ENCODE results near the gene LTBP3. TPM values are rescaled to one million over a fixed set of nuclear protein-coding genes. Genes with fewer than 3 reads are reported as not detected.

The LTBP3 gene
- total and polyA plus RNA-seq, 2 donors (not counting 3 experiments of a cell fraction or from before 2014, with no cell fraction given): 120 to 209 TPM

DNA sequence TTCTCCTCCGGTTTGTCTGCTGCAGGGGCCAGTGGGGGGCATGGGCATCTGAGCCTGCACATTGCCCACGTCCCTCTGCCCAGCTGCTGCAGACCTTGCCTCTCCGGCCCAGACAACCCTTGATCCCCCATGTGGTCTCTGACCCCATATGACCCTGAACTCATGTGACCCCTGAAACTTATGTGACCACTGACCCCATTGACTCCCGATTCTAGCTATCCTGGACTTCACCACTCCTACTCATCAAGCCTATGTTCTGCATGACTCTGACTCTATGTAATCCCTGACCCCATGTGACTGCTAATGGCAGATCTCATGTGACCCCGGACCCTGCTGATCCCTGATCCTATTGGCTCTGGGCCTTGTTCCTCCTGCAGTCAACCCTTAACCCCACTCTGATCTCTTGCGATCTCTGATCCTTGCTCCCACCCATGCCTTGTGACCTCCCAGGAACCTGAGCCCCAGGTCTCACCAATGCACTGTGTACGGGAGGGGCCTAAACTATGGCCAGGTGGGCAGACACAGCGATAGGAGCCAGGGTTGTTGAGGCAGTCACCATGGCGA lies 5.7 kb downstream of the LTBP3 start:
- ChIA-PET POLR2A (no interaction called here), CTCF (interaction anchor here (1.0 to 2.4 kb wide), 6 partner anchors 8 to 39 kb away, joined by 3 to 18 read pairs (median 8); partner anchors contain the start of genes FAM89B and SCYL1)
- dilution Hi-C loops (cut with MboI; ENCODE audit: extremely low pct_ligation_motif_present, low sequenced_read_pairs): no loop called here
- intact Hi-C loops (cut with micrococcal nuclease): no loop called here
- FAIRE-seq: no peak
- no peak overlapping the region for H3K4me2 ChIP-seq (ENCODE audit: insufficient read depth, low read length)
- H3K9me1 ChIP-seq (replicated peaks; ENCODE audit: control insufficient read depth, extremely low read depth, insufficient read depth, low read length): no peaks in the 10 kb centered on the region
- H2AFZ ChIP-seq (ENCODE audit: low read depth, low read length): no peak overlapping the region
- no peaks in the 10 kb centered on the region for H3K9me3 ChIP-seq (replicated peaks; ENCODE audit: control insufficient read depth, insufficient read depth, low read length)
- peaks cover 0 to 33% of the 10 kb centered on the region in 2 experiments for H3K36me3 ChIP-seq (ENCODE audit: control insufficient read depth in 2 of 2, extremely low read depth in 1 of 2, insufficient read depth in 2 of 2, low read length in 2 of 2)
- H3K79me2 ChIP-seq (ENCODE audit: control insufficient read depth, insufficient read depth, low read length): peaks cover 21% of the 10 kb centered on the region
- no peaks in the 10 kb centered on the region for H3K27me3 ChIP-seq (ENCODE audit: control insufficient read depth in 2 of 2, insufficient read depth in 2 of 2, low read length in 2 of 2)
- no TSS peak for BruUV-seq (replicated peaks)
- TF ChIP-seq MAX (IDR thresholded peaks at IDR 0.05; ENCODE audit: insufficient read depth, insufficient read length) (no peak), CTCF (IDR thresholded peaks at IDR 0.05; ENCODE audit: extremely low read depth in 1 of 2, insufficient read depth in 1 of 2, low read depth in 1 of 2, low read length in 2 of 2) (no peak), MYC (IDR thresholded peaks at IDR 0.05; ENCODE audit: low read depth, low read length) (no peak), EZH2 (IDR thresholded peaks at IDR 0.05; ENCODE audit: borderline replicate concordance, low read depth, low read length, severe bottlenecking) (no peak), POLR2AphosphoS5 (IDR thresholded peaks at IDR 0.05; ENCODE audit: insufficient read depth, low read depth, low read length) (no peak), JUN (IDR thresholded peaks at IDR 0.05; ENCODE audit: borderline replicate concordance, insufficient read depth, insufficient read length, low read depth) (no peak), POLR2A (IDR thresholded peaks at IDR 0.05; ENCODE audit: low read depth, low read length) (no peak), FOS (IDR thresholded peaks at IDR 0.05; ENCODE audit: borderline replicate concordance, insufficient read depth, low read length) (no peak), GATA2 (IDR thresholded peaks at IDR 0.05; ENCODE audit: insufficient read depth, insufficient read length, low read depth, low read length) (no peak)
- H3K4me3 ChIP-seq (replicated peaks in 1 of 3; ENCODE audit: insufficient read depth in 1 of 3, low read depth in 1 of 3, low read length in 3 of 3): no peak overlapping the region
- DNase-seq (ENCODE audit: low read depth, low spot score): no peak
- peaks cover 25% of the 10 kb centered on the region for H3K4me1 ChIP-seq (ENCODE audit: control insufficient read depth, extremely low read depth, insufficient read depth, low read length)
- H4K20me1 ChIP-seq (replicated peaks; ENCODE audit: control insufficient read depth, extremely low read depth, insufficient read depth, low read length): no peaks in the 10 kb centered on the region
- H3K27ac ChIP-seq (ENCODE audit: insufficient read depth, low read depth, low read length): no peak overlapping the region
- H3K9ac ChIP-seq (replicated peaks; ENCODE audit: extremely low read depth, insufficient read depth, low read length): no peak overlapping the region

Data from endothelial cell of umbilical vein (primary cell).